ENCODE results near the gene VEZF1. TPM values are rescaled to one million over a fixed set of nuclear protein-coding genes. Genes with fewer than 3 reads are reported as not detected.

The VEZF1 gene
- total and polyA plus RNA-seq, 2 of the 8 experiments (the other 6 are each of a cell fraction or from before 2014, with no cell fraction given) = 28.9 to 61.9 TPM

- Histone ChIP-seq H2BK20ac (ENCODE audit: low read length) (no peak overlapping the region), H3K36me3 (ENCODE audit: control insufficient read depth in 2 of 4, insufficient read depth in 4 of 4, low read length in 3 of 4) (no peaks in the 10 kb centered on the region), H4K8ac (ENCODE audit: extremely low read depth, insufficient read depth, low read length) (no peak overlapping the region), H2AK5ac (ENCODE audit: low read depth, low read length) (no peak overlapping the region), H2BK12ac (ENCODE audit: low read depth, low read length) (no peak overlapping the region), H4K5ac (ENCODE audit: insufficient read length, low read depth, low read length) (no peak overlapping the region), H3K18ac (ENCODE audit: extremely low read depth, low read length) (no peak overlapping the region), H3K23ac (ENCODE audit: insufficient read length) (no peak overlapping the region), H3K79me2 (ENCODE audit: control insufficient read depth in 1 of 2, insufficient read depth in 2 of 2, low read length in 2 of 2) (no peaks in the 10 kb centered on the region), H3K4me1 (replicated peaks in 1 of 4; ENCODE audit: control insufficient read depth in 3 of 4, insufficient read depth in 4 of 4, low read length in 3 of 4) (peaks cover 0 to 6% (median 2%) of the 10 kb centered on the region in 4 experiments; a peak in 2 of 7 replicates), H3K27ac (ENCODE audit: low read depth, low read length) (no peak overlapping the region), H3K4ac (replicated peaks; ENCODE audit: insufficient read length, low read depth, low read length) (no peak overlapping the region), H4K91ac (replicated peaks; ENCODE audit: insufficient read length, low read length) (no peak overlapping the region), H4K20me1 (replicated peaks in 1 of 2; ENCODE audit: control insufficient read depth in 1 of 2, insufficient read depth in 2 of 2, low read length in 2 of 2) (no peaks in the 10 kb centered on the region), H2BK5ac (ENCODE audit: low read depth, low read length) (no peak overlapping the region), H2AFZ (ENCODE audit: low read length) (no peak overlapping the region), H2BK120ac (replicated peaks; ENCODE audit: low read depth, low read length) (no peak overlapping the region), H3K4me3 (ENCODE audit: extremely low read depth in 1 of 4, insufficient read depth in 2 of 4, low read depth in 3 of 4, low read length in 4 of 4) (no peak overlapping the region), H3K9me3 (ENCODE audit: insufficient read depth in 2 of 2, low read depth in 1 of 2, low read length in 1 of 2) (no peaks in the 10 kb centered on the region), H3K27me3 (replicated peaks in 1 of 4; ENCODE audit: control insufficient read depth in 3 of 4, extremely low read depth in 1 of 4, insufficient read depth in 3 of 4, low read length in 3 of 4) (no peaks in the 10 kb centered on the region), H3K14ac (ENCODE audit: insufficient read length) (no peak overlapping the region), H3K9ac (replicated peaks in 1 of 4; ENCODE audit: extremely low read depth in 1 of 4, low read depth in 3 of 4, low read length in 3 of 4) (no peak overlapping the region), H3K4me2 (ENCODE audit: insufficient read depth in 1 of 2, low read depth in 2 of 2, low read length in 2 of 2) (no peak overlapping the region), H3K79me1 (ENCODE audit: low read depth, low read length) (no peaks in the 10 kb centered on the region), H3K56ac (replicated peaks; ENCODE audit: insufficient read length, low read depth, low read length) (no peak overlapping the region), H2BK15ac (ENCODE audit: low read length) (no peak overlapping the region), H3K23me2 (ENCODE audit: low read depth, low read length) (no peaks in the 10 kb centered on the region)
- TF ChIP-seq PHF8 (conservative IDR thresholded peaks at IDR 0.05; ENCODE audit: low read depth, low read length) (no peak), BACH1 (IDR thresholded peaks at IDR 0.05; ENCODE audit: low read length) (no peak), SP2 (IDR thresholded peaks at IDR 0.05; ENCODE audit: low read length) (no peak), YY1 (IDR thresholded peaks at IDR 0.05; ENCODE audit: low read depth, low read length) (no peak), FOSL1 (IDR thresholded peaks at IDR 0.05; ENCODE audit: insufficient read depth, low read depth, low read length) (no peak), NANOG (IDR thresholded peaks at IDR 0.05; ENCODE audit: insufficient read depth, low read depth, low read length, poor library complexity, severe bottlenecking) (no peak), JUN (IDR thresholded peaks at IDR 0.05; ENCODE audit: low read depth, low read length) (no peak)
- 90% methylated on average over 9 of the region's 9 CpGs; no CpG with 5 or more reads in 1 of the 2 experiments for WGBS, 2 experiments (ENCODE audit: extremely low coverage in 1 of 2, insufficient coverage in 1 of 2, insufficient read length in 1 of 2, insufficient replicate concordance in 2 of 2, low coverage in 1 of 2, low lambda C conversion rate in 2 of 2, missing lambda C conversion rate in 1 of 2)
- FAIRE-seq (no peak), DNase-seq (ENCODE audit: low read depth in 1 of 2, low spot score in 2 of 2) (no peak)
- ChIA-PET POLR2A (ENCODE audit: partially characterized antibody) (interaction anchor here (0.6 to 5.3 kb wide), 4 partner anchors 10 to 159 kb away, joined by 3 to 29 read pairs (median 4); partner anchors contain the start of gene SRSF1), CTCF (ENCODE audit: partially characterized antibody) (interaction anchor here (1.1 kb wide), 1 partner anchor 12 kb away, joined by 3 read pairs; no protein-coding TSS in a partner anchor)
These were observed 32.3 kb upstream of the VEZF1 start for GRCh38 chr17:58020401-58020800.

Data from H1 (cell line).